ENCODE results near the gene DIP2C. TPM values are rescaled to one million over a fixed set of nuclear protein-coding genes. Genes with fewer than 3 reads are reported as not detected.

Gene DIP2C
- total RNA-seq, 1 experiment from 2014 or later: 11.0 TPM

DNA sequence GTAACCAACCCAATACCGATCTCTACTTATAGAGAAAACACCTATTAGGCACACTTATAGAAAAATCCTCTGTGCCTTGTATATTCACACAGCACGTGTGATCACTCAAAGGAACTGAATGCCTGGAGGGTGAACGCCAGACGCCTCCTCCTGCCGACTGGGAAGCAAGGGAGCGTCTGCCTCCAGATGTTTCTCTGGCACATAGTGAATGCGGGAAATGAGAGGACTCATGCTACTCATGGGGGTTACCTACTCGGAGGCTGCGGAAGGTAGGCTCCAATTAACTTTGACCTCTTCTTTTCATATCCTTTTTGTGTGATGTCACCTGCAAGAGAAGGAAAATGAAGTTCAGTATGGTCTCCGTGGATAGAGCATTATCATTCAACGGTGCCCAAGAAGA lies 203.3 kb downstream of the DIP2C start:
- Mint-ChIP-seq H3K27me3 (ENCODE audit: low read depth) (peaks cover 17% of the 10 kb centered on the region), H3K9me3 (no peaks in the 10 kb centered on the region), H3K27ac (no peak overlapping the region), H3K4me1 (peaks cover 47% of the 10 kb centered on the region), H3K36me3 (no peaks in the 10 kb centered on the region), H3K4me3 (no peak overlapping the region)
- CTCF ChIA-PET: no interaction called here
- POLR2A ChIA-PET: no interaction called here
- no peak for TF ChIP-seq USF2 (CRISPR knock-in tag; IDR thresholded peaks at IDR 0.05)
- no peak for TF ChIP-seq TP53 (CRISPR knock-in tag; IDR thresholded peaks at IDR 0.05)
- ATAC-seq (no peak), DNase-seq (ENCODE audit: low spot score) (no peak)

DNA sequence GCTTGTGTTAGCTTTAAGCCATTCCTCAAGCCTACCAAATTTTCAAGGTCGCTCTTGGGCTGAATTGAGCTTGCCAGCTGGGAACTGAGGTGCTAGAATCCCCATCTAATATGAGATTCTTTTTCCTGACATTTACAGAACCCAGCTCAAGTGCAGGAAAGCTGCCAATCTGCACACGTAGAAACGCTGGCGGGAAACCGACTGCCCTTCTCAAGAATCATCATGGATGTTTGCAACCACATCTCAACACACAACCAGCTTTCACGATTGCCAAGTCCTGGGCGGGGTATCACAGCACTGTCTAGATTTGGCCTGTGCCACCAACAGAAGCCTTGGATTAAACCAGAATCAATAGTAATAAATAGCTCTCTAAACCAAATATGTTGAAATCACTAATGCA lies 203.7 kb downstream of the DIP2C start:
- no peak for DNase-seq (ENCODE audit: low spot score)
- H3K9me3 Mint-ChIP-seq: no peaks in the 10 kb centered on the region
- ChIA-PET POLR2A (no interaction called here), CTCF (no interaction called here)
- TF ChIP-seq ZNF219 (CRISPR knock-in tag; IDR thresholded peaks at IDR 0.05; ENCODE audit: borderline replicate concordance): no peak
- TF ChIP-seq, protein P1, sequence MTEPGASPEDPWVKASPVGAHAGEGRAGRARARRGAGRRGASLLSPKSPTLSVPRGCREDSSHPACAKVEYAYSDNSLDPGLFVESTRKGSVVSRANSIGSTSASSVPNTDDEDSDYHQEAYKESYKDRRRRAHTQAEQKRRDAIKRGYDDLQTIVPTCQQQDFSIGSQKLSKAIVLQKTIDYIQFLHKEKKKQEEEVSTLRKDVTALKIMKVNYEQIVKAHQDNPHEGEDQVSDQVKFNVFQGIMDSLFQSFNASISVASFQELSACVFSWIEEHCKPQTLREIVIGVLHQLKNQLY (CRISPR knock-in tag; IDR thresholded peaks at IDR 0.05): no peak
- TF ChIP-seq USF1 (CRISPR knock-in tag; IDR thresholded peaks at IDR 0.05): no peak
- TF ChIP-seq GABPB1 (CRISPR knock-in tag; IDR thresholded peaks at IDR 0.05): no peak
- TF ChIP-seq ZBTB43 (CRISPR knock-in tag; IDR thresholded peaks at IDR 0.05): no peak
- TF ChIP-seq TP53 (CRISPR knock-in tag; IDR thresholded peaks at IDR 0.05): no peak
- TF ChIP-seq OVOL2 (CRISPR knock-in tag; IDR thresholded peaks at IDR 0.05; ENCODE audit: borderline replicate concordance): no peak
- TF ChIP-seq, protein P2, sequence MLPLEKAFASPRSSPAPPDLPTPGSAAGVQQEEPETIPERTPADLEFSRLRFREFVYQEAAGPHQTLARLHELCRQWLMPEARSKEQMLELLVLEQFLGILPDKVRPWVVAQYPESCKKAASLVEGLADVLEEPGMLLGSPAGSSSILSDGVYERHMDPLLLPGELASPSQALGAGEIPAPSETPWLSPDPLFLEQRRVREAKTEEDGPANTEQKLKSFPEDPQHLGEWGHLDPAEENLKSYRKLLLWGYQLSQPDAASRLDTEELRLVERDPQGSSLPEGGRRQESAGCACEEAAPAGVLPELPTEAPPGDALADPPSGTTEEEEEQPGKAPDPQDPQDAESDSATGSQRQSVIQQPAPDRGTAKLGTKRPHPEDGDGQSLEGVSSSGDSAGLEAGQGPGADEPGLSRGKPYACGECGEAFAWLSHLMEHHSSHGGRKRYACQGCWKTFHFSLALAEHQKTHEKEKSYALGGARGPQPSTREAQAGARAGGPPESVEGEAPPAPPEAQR (CRISPR knock-in tag; IDR thresholded peaks at IDR 0.05): no peak
- TF ChIP-seq, protein P3, sequence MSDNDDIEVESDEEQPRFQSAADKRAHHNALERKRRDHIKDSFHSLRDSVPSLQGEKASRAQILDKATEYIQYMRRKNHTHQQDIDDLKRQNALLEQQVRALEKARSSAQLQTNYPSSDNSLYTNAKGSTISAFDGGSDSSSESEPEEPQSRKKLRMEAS (CRISPR knock-in tag; IDR thresholded peaks at IDR 0.05): no peak
- TF ChIP-seq PRDM15 (CRISPR knock-in tag; IDR thresholded peaks at IDR 0.05): no peak
- TF ChIP-seq STAT6 (CRISPR knock-in tag; conservative IDR thresholded peaks at IDR 0.05; ENCODE audit: low read depth): no peak
- no peak for TF ChIP-seq ZNF416 (CRISPR knock-in tag; IDR thresholded peaks at IDR 0.05)
- ATAC-seq: no peak
- no peaks in the 10 kb centered on the region for H3K36me3 Mint-ChIP-seq
- no peak overlapping the region for H3K27ac Mint-ChIP-seq
- H3K4me3 Mint-ChIP-seq: no peak overlapping the region
- H3K4me1 Mint-ChIP-seq: peaks cover 43% of the 10 kb centered on the region
- H3K27me3 Mint-ChIP-seq (ENCODE audit: low read depth): peaks cover 17% of the 10 kb centered on the region

Data from WTC11 (cell line).